ENCODE data around the gene PARP6. TPM values are rescaled to one million over a fixed set of nuclear protein-coding genes. Genes with fewer than 3 reads are reported as not detected.

Gene PARP6
- total and polyA plus RNA-seq, 8 donors, result 29.6 to 101 (median 63.6) TPM

GRCh38 chr15:72249142-72249810 lies 23.1 kb downstream of the PARP6 start:
- intact Hi-C loops (cut with DNase I; ENCODE audit: low total_unique reads), result no loop called here
- Histone ChIP-seq H3K36me3 (peaks cover 53 to 100% (median 97%) of the 10 kb centered on the region in 4 donors), H3K4me1 (no peaks in the 10 kb centered on the region), H3K4me3 (no peak overlapping the region), H3K27ac (no peak overlapping the region), H3K27me3 (no peaks in the 10 kb centered on the region), H3K9me3 (no peaks in the 10 kb centered on the region)
- DNase-seq, result no peak
- TF ChIP-seq POLR2AphosphoS5 (IDR thresholded peaks at IDR 0.05) (no peak), CTCF (IDR thresholded peaks at IDR 0.05) (no peak), POLR2A (IDR thresholded peaks at IDR 0.05) (no peak), EP300 (IDR thresholded peaks at IDR 0.05) (no peak)
- WGBS, 5 donors, result 76 to 89% (median 83%) methylated on average over 3 of the region's 3 CpGs

- Histone ChIP-seq H3K27me3 (no peaks in the 10 kb centered on the region), H3K4me1 (no peaks in the 10 kb centered on the region), H3K4me3 (no peak overlapping the region), H3K36me3 (peaks cover 47 to 100% (median 97%) of the 10 kb centered on the region in 4 donors), H3K9me3 (no peaks in the 10 kb centered on the region), H3K27ac (no peak overlapping the region)
- DNase-seq, result no peak
- intact Hi-C loops (cut with DNase I; ENCODE audit: low total_unique reads), result no loop called here
- 85 to 97% (median 96%) methylated on average over 1 of the region's 1 CpG for WGBS, 5 donors
- no peak for TF ChIP-seq CTCF (IDR thresholded peaks at IDR 0.05)
- no peak for TF ChIP-seq POLR2A (IDR thresholded peaks at IDR 0.05)
- TF ChIP-seq POLR2AphosphoS5 (IDR thresholded peaks at IDR 0.05), result no peak
Measured at GRCh38 chr15:72248514-72248913, 23.8 kb downstream of the PARP6 start.

- Histone ChIP-seq H3K36me3 (peaks cover 31 to 90% (median 84%) of the 10 kb centered on the region in 4 donors), H3K9me3 (no peaks in the 10 kb centered on the region), H3K27ac (no peak overlapping the region), H3K4me3 (no peak overlapping the region), H3K4me1 (peaks cover 0 to 3% (median under 1%) of the 10 kb centered on the region in 4 donors), H3K27me3 (no peaks in the 10 kb centered on the region)
- no peak for TF ChIP-seq CTCF (IDR thresholded peaks at IDR 0.05)
- no peak for TF ChIP-seq POLR2AphosphoS5 (IDR thresholded peaks at IDR 0.05)
- TF ChIP-seq EP300 (IDR thresholded peaks at IDR 0.05), result no peak
- no peak for TF ChIP-seq POLR2A (IDR thresholded peaks at IDR 0.05)
- DNase-seq, result no peak
- intact Hi-C loops (cut with DNase I; ENCODE audit: low total_unique reads), result no loop called here
- WGBS, 5 donors, result 45 to 65% (median 58%) methylated on average over 2 of the region's 2 CpGs
Measured at GRCh38 chr15:72242775-72243370, 29.5 kb downstream of the PARP6 start.

- Histone ChIP-seq H3K27me3 (no peaks in the 10 kb centered on the region), H3K4me1 (peaks cover 0 to 21% (median 10%) of the 10 kb centered on the region in 4 donors), H3K9me3 (no peaks in the 10 kb centered on the region), H3K36me3 (peaks cover 21 to 60% (median 54%) of the 10 kb centered on the region in 4 donors), H3K4me3 (no peak overlapping the region), H3K27ac (no peak overlapping the region)
- DNase-seq, result no peak
- TF ChIP-seq POLR2AphosphoS5 (IDR thresholded peaks at IDR 0.05), result no peak
- TF ChIP-seq EP300 (IDR thresholded peaks at IDR 0.05), result no peak
- no peak for TF ChIP-seq POLR2A (IDR thresholded peaks at IDR 0.05)
- TF ChIP-seq CTCF (IDR thresholded peaks at IDR 0.05), result no peak
- intact Hi-C loops (cut with DNase I; ENCODE audit: low total_unique reads), result no loop called here
Measured at GRCh38 chr15:72239652-72240051, 32.7 kb downstream of the PARP6 start.

Data from stomach (tissue), 9 donors.